ENCODE data around the gene E4F1.

DNA sequence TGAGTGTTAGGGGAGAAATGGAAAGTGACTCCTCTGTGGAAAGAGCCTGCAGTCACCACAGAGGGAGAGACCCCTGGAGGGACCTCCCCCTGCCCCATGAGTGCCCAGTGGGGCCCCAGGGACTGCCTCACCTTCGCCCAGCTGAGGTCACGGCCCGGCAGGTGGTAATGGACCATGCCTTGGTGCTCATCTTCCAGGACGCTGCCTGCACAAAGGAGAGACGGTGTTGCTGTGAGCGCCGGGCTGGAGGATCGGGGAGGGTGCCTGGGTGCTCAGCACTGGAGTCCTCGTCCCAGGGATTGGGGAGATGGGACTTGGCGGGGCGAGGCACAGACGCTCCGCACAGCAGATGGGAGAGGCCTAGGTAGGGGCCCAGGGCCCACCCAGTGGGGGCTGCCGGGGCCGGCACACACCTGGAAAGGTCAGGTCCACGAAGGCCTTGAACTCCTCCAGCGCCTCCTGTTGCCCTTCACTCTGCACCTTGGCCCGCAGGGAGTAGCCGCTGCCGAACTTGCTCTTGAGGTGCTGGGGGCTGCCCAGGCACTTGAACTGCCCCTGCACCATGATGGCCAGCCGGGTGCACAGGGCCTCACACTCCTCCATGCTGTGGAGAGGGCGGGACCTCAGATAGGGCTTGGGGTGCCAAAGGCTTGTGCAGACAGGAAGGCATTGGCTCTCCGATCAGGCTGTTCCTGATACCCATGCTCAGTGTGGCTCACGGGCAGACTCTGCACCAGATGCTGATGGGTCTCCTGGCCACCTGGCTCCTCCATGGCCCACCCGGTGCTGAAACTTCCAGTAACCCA lies 54.3 kb downstream of the E4F1 start:
- TF ChIP-seq CTCF (IDR thresholded peaks at IDR 0.05; ENCODE audit: low read depth, low read length) (no peak), EZH2phosphoT487 (IDR thresholded peaks at IDR 0.05; ENCODE audit: low read depth) (no peak)

Data from OCI-LY3 (cell line).